Cardiac fibroblast (primary cell): ENCODE measurements around the gene GAPT.

Source experiments
- DNase-seq, 2 donors: peaks; one replicate each; pipeline versions ENCODE4 v3.0.0 to v3.0.0-alpha.2; 2010; ENCODE audit warnings: low read depth in 2 of 2
- H3K4me3 ChIP-seq, 2 donors: replicated peaks in 1 of 2; 1 replicate in 1 of 2; 2 replicates in 1 of 2; pipeline ENCODE4 v1.5.1; 2011; ENCODE audit warnings: low read depth in 2 of 2, low read length in 2 of 2, mild to moderate bottlenecking in 2 of 2, moderate library complexity in 1 of 2
- TF ChIP-seq, protein P1 (sequence below): IDR thresholded peaks from one replicate; pipeline ENCODE4 v1.5.1; 2011; ENCODE audit warnings: low read depth, mild to moderate bottlenecking, low read length, inconsistent platforms

Gene GAPT

GRCh38 chr5:58460002-58460731 is 31.1 kb upstream of the GAPT start, which contains the start of gene PLK2:
PLK2 (minus strand) TSS chr5:58460086; CDS start chr5:58459959, 127 bp downstream.
- TF ChIP-seq, protein P1, sequence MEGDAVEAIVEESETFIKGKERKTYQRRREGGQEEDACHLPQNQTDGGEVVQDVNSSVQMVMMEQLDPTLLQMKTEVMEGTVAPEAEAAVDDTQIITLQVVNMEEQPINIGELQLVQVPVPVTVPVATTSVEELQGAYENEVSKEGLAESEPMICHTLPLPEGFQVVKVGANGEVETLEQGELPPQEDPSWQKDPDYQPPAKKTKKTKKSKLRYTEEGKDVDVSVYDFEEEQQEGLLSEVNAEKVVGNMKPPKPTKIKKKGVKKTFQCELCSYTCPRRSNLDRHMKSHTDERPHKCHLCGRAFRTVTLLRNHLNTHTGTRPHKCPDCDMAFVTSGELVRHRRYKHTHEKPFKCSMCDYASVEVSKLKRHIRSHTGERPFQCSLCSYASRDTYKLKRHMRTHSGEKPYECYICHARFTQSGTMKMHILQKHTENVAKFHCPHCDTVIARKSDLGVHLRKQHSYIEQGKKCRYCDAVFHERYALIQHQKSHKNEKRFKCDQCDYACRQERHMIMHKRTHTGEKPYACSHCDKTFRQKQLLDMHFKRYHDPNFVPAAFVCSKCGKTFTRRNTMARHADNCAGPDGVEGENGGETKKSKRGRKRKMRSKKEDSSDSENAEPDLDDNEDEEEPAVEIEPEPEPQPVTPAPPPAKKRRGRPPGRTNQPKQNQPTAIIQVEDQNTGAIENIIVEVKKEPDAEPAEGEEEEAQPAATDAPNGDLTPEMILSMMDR: peak; percentile 45
- H3K4me3 ChIP-seq: peak within 1 kb of the TSS; percentile 89 to 92

DNA sequence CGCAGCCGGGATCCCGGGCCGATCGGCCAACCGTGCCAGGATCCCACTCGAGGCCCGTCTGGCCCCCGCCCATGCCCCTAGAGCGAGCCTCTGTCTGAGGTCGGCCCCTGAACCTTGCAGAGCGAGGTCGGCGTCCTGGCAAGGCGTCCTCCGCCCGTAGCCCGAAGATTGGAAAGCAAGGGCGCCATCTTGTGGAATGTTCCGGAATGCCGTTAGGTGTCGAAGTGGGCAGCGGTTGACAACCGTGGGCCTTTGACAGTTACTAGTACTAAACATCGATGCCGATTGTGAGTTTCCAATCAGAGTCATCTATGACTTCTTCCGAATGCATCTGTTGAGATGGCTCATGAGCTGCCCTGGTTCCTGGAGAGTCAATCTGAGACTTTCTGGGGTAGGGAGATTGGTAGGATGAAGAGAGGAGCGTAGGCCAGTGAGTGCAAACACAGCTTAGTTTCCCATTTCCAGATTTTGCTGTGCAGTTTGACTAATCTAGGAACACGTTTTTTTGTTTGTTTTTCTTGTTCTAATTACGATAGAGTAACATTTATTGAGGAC is 30.4 kb upstream of the GAPT start:
- TF ChIP-seq, protein P1: peak; percentile 87
- DNase-seq: peak; percentile 92
- peak overlapping the region; percentile 89 to 92 for H3K4me3 ChIP-seq

More at GRCh38 chr5:58460002-58460731, 31.1 kb upstream of the GAPT start, which contains the start of gene PLK2:
- peak; percentile 96 to 99 for DNase-seq

- DNase-seq: peak; percentile 18 to 60
- TF ChIP-seq, protein P1: no peak
- H3K4me3 ChIP-seq: no peak overlapping the region
Observed at GRCh38 chr5:58462154-58462553, 29.1 kb upstream of the GAPT start.

GRCh38 chr5:58462623-58463230 is 28.5 kb upstream of the GAPT start:
- DNase-seq: peak; percentile 79 to 83
- TF ChIP-seq, protein P1: peak; percentile 34
- H3K4me3 ChIP-seq: no peak overlapping the region

DNA sequence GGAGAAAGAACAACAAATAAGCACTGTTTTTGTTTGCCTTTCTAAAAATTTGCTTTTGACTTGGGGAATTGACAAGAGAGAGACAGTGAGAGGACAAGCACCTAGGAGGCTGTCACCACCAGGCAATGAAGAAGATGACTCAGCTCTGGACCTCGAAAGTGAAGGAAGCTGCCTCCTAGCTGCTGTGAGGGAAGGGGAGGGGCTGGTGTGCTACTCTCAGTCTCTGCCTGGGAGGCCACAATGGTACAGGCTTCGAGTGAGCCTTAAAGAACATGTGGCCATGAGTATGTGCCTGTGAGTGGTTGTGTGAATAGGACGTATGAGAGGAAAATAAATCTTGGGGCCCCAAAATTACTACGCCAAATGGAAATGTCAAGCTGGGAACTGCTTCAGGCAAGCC is 24.3 kb upstream of the GAPT start:
- no peak overlapping the region for H3K4me3 ChIP-seq
- TF ChIP-seq, protein P1: no peak
- DNase-seq: peak; percentile 38 to 61

DNA sequence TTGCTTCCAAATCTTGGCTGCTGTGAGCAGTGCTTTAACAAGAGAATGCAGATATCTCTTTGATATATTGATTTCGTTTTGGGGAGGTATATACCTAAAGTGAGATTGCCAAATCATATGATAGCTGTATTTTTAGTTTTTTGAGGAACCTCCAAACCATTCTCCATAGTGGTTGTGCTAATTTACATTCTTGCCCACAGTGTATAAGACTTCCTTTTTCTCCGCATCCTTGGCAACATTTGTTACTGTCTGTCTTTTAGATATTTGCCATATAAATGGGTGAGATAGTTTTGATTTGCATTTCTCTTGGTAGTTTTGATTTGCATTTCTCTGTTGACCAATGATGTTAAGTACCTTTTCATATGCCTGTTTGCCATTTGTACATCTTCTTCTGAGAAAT is 21.3 kb upstream of the GAPT start:
- DNase-seq: no peak
- TF ChIP-seq, protein P1: no peak
- H3K4me3 ChIP-seq: no peak overlapping the region
